M059J (cell line): ENCODE measurements around the gene MSANTD1. TPM values are rescaled to one million over a fixed set of nuclear protein-coding genes. Genes with fewer than 3 reads are reported as not detected.

Experiments used
- DNase-seq: peaks from one replicate; pipeline ENCODE4 v3.0.0-alpha.2; 2012; ENCODE audit warnings: low read depth
- total RNA-seq: library from RNA; depleted of rRNA; stranded (reverse); fragments of >200 nt; shearing (Covaris generic); gene quantifications from 2 replicates; pipeline ENCODE4 v1.2.3, GENCODE V29; 2014

Gene MSANTD1
- total RNA-seq, 1 experiment from 2014 or later = 0.10 TPM

- DNase-seq = no peak
These were observed 1.4 kb upstream of the MSANTD1 start for GRCh38 chr4:3247399-3248177.

- no peak for DNase-seq
These were observed 830 bp upstream of the MSANTD1 start for GRCh38 chr4:3248178-3248480.

GRCh38 chr4:3249711-3250437 lies 915 bp downstream of the MSANTD1 start:
- no peak for DNase-seq

- no peak for DNase-seq
These were observed 1.5 kb downstream of the MSANTD1 start for GRCh38 chr4:3250438-3250955.

- DNase-seq = peak; percentile 54
These were observed 2.2 kb downstream of the MSANTD1 start for GRCh38 chr4:3250956-3251690.

- DNase-seq = no peak
These were observed 2.9 kb downstream of the MSANTD1 start for GRCh38 chr4:3251691-3252479.

GRCh38 chr4:3252480-3252828 lies 3.5 kb downstream of the MSANTD1 start:
- DNase-seq = no peak

- no peak for DNase-seq
These were observed 4.1 kb downstream of the MSANTD1 start for GRCh38 chr4:3252831-3253641.

- no peak for DNase-seq
These were observed 4.8 kb downstream of the MSANTD1 start for GRCh38 chr4:3253808-3254207.

- no peak for DNase-seq
These were observed 5.6 kb downstream of the MSANTD1 start for GRCh38 chr4:3254302-3255131.

GRCh38 chr4:3255611-3256186 lies 6.7 kb downstream of the MSANTD1 start:
- no peak for DNase-seq

GRCh38 chr4:3256230-3257102 lies 7.5 kb downstream of the MSANTD1 start:
- no peak for DNase-seq

- no peak for DNase-seq
These were observed 8.2 kb downstream of the MSANTD1 start for GRCh38 chr4:3257103-3257555.

- peak; percentile 77 for DNase-seq
These were observed 8.9 kb downstream of the MSANTD1 start for GRCh38 chr4:3257556-3258482.

GRCh38 chr4:3261411-3262207 lies 12.7 kb downstream of the MSANTD1 start:
- no peak for DNase-seq

GRCh38 chr4:3262208-3263052 lies 13.5 kb downstream of the MSANTD1 start:
- DNase-seq = no peak
